MM.1S (cell line): Measurements from ENCODE around the gene STX4.

Experiments
- EZH2 ChIP-seq: fragments of 300-600 bp; sonication (generic); optimal IDR thresholded peaks from 2 replicates; pipeline ENCODE3; 2017; ENCODE audit warnings: low read depth, mild to moderate bottlenecking, antibody characterized with exemption, low read length, mixed read lengths
- EZH2phosphoT487 ChIP-seq: fragments of 300-600 bp; sonication (generic); IDR thresholded peaks from 2 replicates; pipeline ENCODE4 v1.6.1; 2018; ENCODE audit warnings: antibody characterized with exemption, low read length
- TF ChIP-seq, protein P1 (sequence below): fragments of 300-600 bp; sonication (generic); IDR thresholded peaks from 2 replicates; pipeline ENCODE4 v1.5.1; 2016; ENCODE audit warnings: antibody characterized with exemption, low read length, mixed read lengths

DNA sequence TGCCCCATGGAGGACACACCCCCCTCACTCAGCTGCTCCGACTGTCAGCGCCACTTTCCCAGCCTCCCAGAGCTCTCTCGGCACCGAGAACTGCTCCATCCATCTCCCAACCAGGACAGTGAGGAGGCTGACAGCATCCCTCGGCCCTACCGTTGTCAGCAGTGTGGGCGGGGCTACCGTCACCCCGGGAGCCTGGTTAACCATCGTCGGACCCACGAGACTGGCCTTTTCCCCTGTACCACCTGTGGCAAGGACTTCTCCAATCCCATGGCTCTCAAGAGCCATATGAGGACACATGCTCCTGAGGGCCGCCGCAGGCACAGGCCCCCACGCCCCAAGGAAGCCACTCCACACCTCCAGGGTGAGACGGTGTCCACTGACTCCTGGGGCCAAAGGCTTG lies 43.0 kb downstream of the STX4 start:
- TF ChIP-seq, protein P1, sequence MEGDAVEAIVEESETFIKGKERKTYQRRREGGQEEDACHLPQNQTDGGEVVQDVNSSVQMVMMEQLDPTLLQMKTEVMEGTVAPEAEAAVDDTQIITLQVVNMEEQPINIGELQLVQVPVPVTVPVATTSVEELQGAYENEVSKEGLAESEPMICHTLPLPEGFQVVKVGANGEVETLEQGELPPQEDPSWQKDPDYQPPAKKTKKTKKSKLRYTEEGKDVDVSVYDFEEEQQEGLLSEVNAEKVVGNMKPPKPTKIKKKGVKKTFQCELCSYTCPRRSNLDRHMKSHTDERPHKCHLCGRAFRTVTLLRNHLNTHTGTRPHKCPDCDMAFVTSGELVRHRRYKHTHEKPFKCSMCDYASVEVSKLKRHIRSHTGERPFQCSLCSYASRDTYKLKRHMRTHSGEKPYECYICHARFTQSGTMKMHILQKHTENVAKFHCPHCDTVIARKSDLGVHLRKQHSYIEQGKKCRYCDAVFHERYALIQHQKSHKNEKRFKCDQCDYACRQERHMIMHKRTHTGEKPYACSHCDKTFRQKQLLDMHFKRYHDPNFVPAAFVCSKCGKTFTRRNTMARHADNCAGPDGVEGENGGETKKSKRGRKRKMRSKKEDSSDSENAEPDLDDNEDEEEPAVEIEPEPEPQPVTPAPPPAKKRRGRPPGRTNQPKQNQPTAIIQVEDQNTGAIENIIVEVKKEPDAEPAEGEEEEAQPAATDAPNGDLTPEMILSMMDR, result no peak
- TF ChIP-seq EZH2, result no peak
- no peak for TF ChIP-seq EZH2phosphoT487
